ENCODE results near the gene BCL10.

Gene BCL10

GRCh38 chr1:85220756-85221201 lies 55.7 kb downstream of the BCL10 start:
- no peak for DNase-seq (ENCODE audit: low spot score)

- DNase-seq (ENCODE audit: low spot score): no peak
Measured at GRCh38 chr1:85219853-85220610, 56.4 kb downstream of the BCL10 start.

- DNase-seq (ENCODE audit: low spot score): no peak
Measured at GRCh38 chr1:85216697-85217096, 59.7 kb downstream of the BCL10 start.
